Measurements from ENCODE around the gene C15orf39. TPM values are rescaled to one million over a fixed set of nuclear protein-coding genes. Genes with fewer than 3 reads are reported as not detected.

C15orf39 gene
- total and polyA plus RNA-seq, 3 donors from 2014 or later, result 167 to 321 (median 168) TPM

DNA sequence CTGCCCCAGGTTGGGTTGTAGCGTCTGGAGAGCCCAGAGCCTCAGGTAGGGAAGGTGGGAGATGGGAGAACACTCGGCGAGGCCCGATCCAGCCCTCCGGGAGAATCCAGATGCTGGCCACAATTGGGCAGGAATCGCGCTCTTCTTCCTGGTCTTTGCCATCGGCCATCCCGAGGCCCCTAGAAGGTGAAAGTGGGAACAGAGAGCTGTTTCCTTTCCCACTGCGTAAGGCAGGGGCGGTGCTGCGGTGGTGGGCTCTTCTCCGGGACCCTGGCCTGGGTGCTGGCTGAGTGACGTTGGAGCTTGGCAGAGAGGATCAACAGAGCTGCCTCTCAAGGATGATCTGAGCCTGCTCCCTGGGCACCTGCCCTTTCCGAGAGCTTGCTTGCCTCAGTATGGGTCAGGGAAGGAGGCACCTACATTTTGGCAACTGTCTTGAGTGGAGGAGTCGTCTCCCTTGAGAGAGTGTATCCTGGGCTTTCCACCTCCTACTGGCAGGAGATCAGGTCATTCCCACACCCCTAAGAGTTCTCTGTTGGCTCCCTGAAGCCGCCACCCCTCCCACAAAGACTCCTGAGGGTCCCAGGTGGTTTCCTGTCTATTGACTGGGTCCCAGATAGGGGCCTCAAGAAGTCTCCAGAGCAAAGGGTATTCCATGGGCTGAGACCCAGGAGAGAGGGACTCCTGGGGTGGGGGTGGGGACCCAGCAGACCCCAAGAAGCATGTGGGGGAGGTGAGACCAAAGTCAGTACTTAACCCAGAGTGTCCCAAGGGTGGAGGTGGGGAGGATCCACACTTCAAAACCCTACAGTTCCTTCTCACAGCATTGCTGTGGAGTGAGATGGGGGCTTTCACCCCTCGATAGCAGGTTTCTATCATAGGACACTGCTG, 1.6 kb downstream of the C15orf39 start:
- H3K27ac ChIP-seq, result peak overlapping the region; percentile 89 to 96
- no peak for DNase-seq
- H3K4me3 ChIP-seq, result peak overlapping the region; percentile 82 to 97
- H3K36me3 ChIP-seq (ENCODE audit: low read depth, missing control alignments), result no peaks in the 10 kb centered on the region
- H3K9me3 ChIP-seq, result no peaks in the 10 kb centered on the region
- no peak for TF ChIP-seq POLR2A (IDR thresholded peaks at IDR 0.05)
- TF ChIP-seq, protein P1, sequence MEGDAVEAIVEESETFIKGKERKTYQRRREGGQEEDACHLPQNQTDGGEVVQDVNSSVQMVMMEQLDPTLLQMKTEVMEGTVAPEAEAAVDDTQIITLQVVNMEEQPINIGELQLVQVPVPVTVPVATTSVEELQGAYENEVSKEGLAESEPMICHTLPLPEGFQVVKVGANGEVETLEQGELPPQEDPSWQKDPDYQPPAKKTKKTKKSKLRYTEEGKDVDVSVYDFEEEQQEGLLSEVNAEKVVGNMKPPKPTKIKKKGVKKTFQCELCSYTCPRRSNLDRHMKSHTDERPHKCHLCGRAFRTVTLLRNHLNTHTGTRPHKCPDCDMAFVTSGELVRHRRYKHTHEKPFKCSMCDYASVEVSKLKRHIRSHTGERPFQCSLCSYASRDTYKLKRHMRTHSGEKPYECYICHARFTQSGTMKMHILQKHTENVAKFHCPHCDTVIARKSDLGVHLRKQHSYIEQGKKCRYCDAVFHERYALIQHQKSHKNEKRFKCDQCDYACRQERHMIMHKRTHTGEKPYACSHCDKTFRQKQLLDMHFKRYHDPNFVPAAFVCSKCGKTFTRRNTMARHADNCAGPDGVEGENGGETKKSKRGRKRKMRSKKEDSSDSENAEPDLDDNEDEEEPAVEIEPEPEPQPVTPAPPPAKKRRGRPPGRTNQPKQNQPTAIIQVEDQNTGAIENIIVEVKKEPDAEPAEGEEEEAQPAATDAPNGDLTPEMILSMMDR (IDR thresholded peaks at IDR 0.05), result no peak
- intact Hi-C loops (cut with DNase I; ENCODE audit: low total_unique reads), result loop anchor here (5.0 kb wide), 2 partner anchors 161 to 176 kb away; no protein-coding TSS in a partner anchor
- 4 to 11% methylated on average over 9 to 18 of the region's 18 CpGs for WGBS, 2 donors
- H3K27me3 ChIP-seq, result no peaks in the 10 kb centered on the region
- peaks cover 65% of the 10 kb centered on the region for H3K4me1 ChIP-seq

DNA sequence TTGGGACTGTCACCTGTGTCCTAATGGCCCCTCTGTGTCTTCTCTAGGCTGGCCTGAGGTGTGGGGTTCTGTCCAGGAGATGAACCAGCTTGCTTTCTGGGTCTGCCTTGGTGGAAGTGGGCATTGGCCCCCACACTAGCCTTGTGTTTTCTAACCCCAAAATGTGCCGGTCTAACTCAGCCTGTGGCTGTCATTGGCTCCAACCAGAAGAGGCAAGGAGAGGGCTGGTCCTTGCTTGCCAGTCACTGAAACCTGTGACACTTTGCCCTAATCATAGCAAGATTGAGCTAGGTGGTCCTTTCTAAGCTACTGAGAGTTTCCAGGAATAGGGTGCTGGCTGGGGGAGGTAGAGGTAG, 2.2 kb downstream of the C15orf39 start:
- H3K4me1 ChIP-seq, result peaks cover 68% of the 10 kb centered on the region
- H3K4me3 ChIP-seq, result peak overlapping the region in 1 of 2 donors; percentile 97
- no peak for DNase-seq
- no peaks in the 10 kb centered on the region for H3K36me3 ChIP-seq (ENCODE audit: low read depth, missing control alignments)
- 23% methylated on average over 1 of the region's 1 CpG; no CpG with 5 or more reads in 1 of the 2 donors for WGBS, 2 donors
- no peak for TF ChIP-seq POLR2A (IDR thresholded peaks at IDR 0.05)
- TF ChIP-seq, protein P1 (IDR thresholded peaks at IDR 0.05), result no peak
- H3K9me3 ChIP-seq, result no peaks in the 10 kb centered on the region
- no peaks in the 10 kb centered on the region for H3K27me3 ChIP-seq
- peak overlapping the region; percentile 89 to 96 for H3K27ac ChIP-seq
- intact Hi-C loops (cut with DNase I; ENCODE audit: low total_unique reads), result loop anchor here (5.0 kb wide), 2 partner anchors 162 to 177 kb away; no protein-coding TSS in a partner anchor

DNA sequence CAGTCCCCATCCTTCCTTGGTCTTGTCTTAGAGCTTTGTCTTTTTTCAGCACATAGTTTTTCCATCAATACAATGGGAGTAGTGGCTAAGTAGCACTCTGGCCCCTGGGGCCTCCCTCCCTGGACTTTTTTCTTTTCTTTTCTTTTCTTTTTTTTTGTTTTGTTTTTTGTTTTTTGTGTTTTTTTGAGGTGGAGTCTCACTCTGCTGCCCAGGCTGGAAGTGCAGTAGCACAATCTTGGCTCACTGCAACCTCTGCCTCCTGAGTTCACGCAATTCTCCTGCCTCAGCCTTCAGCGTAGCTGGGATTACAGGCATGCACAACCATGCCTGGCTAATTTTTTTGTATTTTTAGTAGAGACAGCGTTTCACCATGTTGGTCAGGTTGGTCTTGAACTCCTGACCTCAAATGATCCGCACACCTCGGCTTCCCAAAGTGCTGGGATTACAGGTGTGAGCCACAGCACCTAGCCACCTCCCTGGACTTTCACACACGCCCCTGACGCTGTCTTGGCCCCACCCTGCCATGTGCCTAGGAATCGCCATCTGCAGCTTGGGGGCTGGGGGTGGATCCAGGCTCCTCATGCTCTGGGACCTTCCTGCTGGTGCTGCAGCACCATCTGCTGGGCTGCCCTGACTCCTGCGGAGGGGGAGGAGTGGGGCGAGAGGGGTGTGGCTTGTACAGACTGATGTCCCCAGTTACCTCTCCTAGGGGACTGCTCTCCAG, 2.8 kb downstream of the C15orf39 start:
- H3K27ac ChIP-seq, result peak overlapping the region; percentile 89 to 96
- 18 to 35% methylated on average over 10 of the region's 10 CpGs for WGBS, 2 donors
- H3K36me3 ChIP-seq (ENCODE audit: low read depth, missing control alignments), result no peaks in the 10 kb centered on the region
- no peak overlapping the region for H3K4me3 ChIP-seq
- no peaks in the 10 kb centered on the region for H3K27me3 ChIP-seq
- peak; percentile 95 for DNase-seq
- H3K9me3 ChIP-seq, result no peaks in the 10 kb centered on the region
- peaks cover 66% of the 10 kb centered on the region for H3K4me1 ChIP-seq
- TF ChIP-seq, protein P1 (IDR thresholded peaks at IDR 0.05), result peak; percentile 76 to 95 (median 95)
- TF ChIP-seq POLR2A (IDR thresholded peaks at IDR 0.05), result no peak
- intact Hi-C loops (cut with DNase I; ENCODE audit: low total_unique reads), result loop anchor here (5.0 kb wide), 2 partner anchors 162 to 177 kb away; no protein-coding TSS in a partner anchor

DNA sequence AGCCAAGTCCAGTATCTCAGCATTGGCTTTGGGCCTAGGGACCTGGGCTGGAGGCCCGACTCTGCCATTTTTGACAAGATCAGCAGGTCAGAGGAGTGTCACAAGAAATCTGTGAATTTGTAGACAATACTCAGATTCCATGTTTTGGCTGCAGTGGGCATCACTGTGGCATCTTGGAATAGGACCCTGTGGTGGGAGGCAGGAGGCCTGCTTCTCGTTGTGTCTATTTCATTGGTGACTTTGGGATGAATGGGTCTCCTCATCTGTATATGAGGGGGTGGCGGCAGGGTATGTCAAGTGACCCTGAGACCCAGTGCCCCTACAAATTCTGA, 3.3 kb downstream of the C15orf39 start:
- no peak overlapping the region for H3K4me3 ChIP-seq
- peaks cover 64% of the 10 kb centered on the region for H3K4me1 ChIP-seq
- no peaks in the 10 kb centered on the region for H3K9me3 ChIP-seq
- H3K36me3 ChIP-seq (ENCODE audit: low read depth, missing control alignments), result no peaks in the 10 kb centered on the region
- no peak for DNase-seq
- peak overlapping the region in 1 of 2 donors; percentile 89 for H3K27ac ChIP-seq
- no peak for TF ChIP-seq POLR2A (IDR thresholded peaks at IDR 0.05)
- TF ChIP-seq, protein P1 (IDR thresholded peaks at IDR 0.05), result no peak
- intact Hi-C loops (cut with DNase I; ENCODE audit: low total_unique reads), result no loop called here
- H3K27me3 ChIP-seq, result no peaks in the 10 kb centered on the region
- 35 to 75% methylated on average over 3 of the region's 3 CpGs for WGBS, 2 donors
